Measurements from ENCODE around the gene CEACAM6.

DNA sequence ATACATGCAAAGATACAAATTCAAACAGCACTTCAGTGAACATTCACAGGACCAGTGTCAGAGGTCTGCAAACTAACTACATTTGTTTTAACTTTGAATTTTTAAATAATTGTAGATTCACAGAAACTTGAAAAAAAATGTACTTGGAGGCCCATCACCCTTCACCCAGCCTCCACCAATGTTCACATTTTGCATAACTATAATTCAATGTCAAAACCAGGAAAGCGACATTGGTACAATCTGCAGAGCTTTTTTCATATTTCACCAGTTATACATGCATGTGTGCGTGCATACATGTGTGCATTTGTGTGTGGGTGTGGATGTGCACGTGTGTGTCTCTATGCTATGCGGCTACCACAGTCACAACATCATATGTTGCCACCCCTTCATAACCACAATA, 60.0 kb downstream of the CEACAM6 start:
- TF ChIP-seq, protein P1, sequence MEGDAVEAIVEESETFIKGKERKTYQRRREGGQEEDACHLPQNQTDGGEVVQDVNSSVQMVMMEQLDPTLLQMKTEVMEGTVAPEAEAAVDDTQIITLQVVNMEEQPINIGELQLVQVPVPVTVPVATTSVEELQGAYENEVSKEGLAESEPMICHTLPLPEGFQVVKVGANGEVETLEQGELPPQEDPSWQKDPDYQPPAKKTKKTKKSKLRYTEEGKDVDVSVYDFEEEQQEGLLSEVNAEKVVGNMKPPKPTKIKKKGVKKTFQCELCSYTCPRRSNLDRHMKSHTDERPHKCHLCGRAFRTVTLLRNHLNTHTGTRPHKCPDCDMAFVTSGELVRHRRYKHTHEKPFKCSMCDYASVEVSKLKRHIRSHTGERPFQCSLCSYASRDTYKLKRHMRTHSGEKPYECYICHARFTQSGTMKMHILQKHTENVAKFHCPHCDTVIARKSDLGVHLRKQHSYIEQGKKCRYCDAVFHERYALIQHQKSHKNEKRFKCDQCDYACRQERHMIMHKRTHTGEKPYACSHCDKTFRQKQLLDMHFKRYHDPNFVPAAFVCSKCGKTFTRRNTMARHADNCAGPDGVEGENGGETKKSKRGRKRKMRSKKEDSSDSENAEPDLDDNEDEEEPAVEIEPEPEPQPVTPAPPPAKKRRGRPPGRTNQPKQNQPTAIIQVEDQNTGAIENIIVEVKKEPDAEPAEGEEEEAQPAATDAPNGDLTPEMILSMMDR (IDR thresholded peaks at IDR 0.05) = no peak
- no peak for TF ChIP-seq POLR2A (IDR thresholded peaks at IDR 0.05)

Measured in heart left ventricle (tissue), 13 donors.